HFF-Myc (cell line): ENCODE results near the gene PROM1.

Experiments
- DNase-seq: peaks from one replicate; pipeline ENCODE4 v3.0.0-alpha.2; 2011; ENCODE audit warnings: low read depth; ENCODE audit errors: extremely low read depth
- H3K4me3 ChIP-seq: replicated peaks from 2 replicates; pipeline ENCODE4 v1.5.1; 2011; ENCODE audit warnings: low read depth, mild to moderate bottlenecking, control low read depth, low read length
- TF ChIP-seq, protein P1 (sequence below): IDR thresholded peaks from 2 replicates; pipeline ENCODE4 v1.5.1; 2012; ENCODE audit warnings: mild to moderate bottlenecking, low read depth, low read length, control low read depth; ENCODE audit errors: missing control alignments

The PROM1 gene

DNA sequence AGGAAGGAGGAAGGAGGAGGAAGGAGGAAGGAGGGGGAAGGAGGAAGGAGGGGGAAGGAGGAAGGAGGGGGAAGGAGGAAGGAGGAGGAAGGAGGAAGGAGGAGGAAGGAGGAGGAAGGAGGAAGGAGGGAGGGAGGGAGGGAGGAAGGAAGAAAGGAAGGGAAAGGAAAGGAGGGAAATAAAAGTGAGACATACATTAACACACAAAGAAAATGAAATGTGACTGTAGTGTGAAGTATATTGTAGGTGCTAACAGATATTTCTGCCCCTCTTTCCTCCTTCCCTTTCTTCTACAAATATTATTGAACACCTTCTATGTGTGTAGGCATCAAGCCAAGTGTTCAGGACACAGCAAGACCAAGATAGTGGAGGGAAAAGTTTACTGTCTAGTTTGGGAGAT lies 26.4 kb upstream of the PROM1 start:
- DNase-seq = no peak
- TF ChIP-seq, protein P1, sequence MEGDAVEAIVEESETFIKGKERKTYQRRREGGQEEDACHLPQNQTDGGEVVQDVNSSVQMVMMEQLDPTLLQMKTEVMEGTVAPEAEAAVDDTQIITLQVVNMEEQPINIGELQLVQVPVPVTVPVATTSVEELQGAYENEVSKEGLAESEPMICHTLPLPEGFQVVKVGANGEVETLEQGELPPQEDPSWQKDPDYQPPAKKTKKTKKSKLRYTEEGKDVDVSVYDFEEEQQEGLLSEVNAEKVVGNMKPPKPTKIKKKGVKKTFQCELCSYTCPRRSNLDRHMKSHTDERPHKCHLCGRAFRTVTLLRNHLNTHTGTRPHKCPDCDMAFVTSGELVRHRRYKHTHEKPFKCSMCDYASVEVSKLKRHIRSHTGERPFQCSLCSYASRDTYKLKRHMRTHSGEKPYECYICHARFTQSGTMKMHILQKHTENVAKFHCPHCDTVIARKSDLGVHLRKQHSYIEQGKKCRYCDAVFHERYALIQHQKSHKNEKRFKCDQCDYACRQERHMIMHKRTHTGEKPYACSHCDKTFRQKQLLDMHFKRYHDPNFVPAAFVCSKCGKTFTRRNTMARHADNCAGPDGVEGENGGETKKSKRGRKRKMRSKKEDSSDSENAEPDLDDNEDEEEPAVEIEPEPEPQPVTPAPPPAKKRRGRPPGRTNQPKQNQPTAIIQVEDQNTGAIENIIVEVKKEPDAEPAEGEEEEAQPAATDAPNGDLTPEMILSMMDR = no peak
- H3K4me3 ChIP-seq = no peak overlapping the region

DNA sequence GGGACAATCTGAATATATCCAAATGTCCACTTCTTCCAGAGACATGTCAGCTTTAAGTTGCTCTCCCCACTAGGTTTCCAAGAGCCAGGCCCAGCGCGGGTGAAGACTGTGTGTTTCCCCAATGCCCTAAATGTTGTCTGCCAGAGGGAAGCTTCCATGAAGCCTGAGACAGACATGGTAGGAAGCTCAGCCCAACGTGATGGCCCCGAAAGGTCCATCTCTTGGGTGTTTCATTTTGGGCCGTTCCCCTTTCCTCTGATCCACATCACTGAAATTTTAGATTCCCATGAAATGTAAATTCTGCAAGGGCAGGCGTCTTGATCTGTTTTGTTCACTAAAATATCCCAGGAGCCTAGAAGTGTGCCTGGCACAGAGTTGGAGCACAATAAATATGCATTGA lies 25.4 kb upstream of the PROM1 start:
- H3K4me3 ChIP-seq = no peak overlapping the region
- no peak for DNase-seq
- TF ChIP-seq, protein P1 = no peak

DNA sequence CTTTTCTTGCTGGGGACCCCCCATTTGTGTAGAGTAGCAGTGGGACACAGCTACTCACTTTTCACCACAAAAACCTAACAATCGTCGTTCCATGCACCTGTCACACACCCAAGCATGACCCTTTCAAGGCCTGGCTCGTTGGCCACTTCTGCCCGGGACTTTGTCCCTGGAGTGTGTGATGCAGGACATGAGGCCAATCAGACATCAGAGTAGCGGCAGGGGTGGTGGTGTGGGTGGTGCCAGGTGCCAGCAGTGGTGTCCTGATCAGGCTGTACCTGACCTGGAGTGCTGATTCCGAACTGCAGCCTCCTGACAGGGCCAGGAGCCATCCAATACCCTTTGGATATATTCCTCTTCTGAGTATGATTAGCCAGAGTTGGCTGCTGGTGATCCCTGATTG lies 23.1 kb upstream of the PROM1 start:
- DNase-seq = no peak

DNA sequence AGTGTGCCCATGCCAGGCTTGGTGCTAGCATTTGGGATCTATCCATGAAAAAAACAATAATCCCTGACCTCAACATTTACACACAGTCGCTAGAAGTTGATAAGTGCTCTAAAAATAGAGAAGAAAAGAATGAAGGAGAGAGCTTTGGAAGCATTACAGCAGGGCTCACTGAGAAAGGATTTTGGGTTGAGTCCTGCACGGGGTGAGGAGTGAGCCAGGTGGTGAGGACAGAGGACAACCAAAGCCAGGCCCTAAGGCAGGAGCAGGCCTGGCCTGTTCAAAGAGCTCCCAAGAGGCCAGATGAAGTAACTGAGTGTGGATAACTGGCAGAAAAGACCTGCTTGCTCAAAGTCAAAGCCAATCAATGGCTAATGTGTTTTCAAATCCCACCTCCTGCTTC lies 20.7 kb upstream of the PROM1 start:
- no peak overlapping the region for H3K4me3 ChIP-seq
- no peak for DNase-seq
- TF ChIP-seq, protein P1 = no peak

More for the DNA sequence above, 23.1 kb upstream of the PROM1 start:
- TF ChIP-seq, protein P1 = no peak
- H3K4me3 ChIP-seq = no peak overlapping the region

DNA sequence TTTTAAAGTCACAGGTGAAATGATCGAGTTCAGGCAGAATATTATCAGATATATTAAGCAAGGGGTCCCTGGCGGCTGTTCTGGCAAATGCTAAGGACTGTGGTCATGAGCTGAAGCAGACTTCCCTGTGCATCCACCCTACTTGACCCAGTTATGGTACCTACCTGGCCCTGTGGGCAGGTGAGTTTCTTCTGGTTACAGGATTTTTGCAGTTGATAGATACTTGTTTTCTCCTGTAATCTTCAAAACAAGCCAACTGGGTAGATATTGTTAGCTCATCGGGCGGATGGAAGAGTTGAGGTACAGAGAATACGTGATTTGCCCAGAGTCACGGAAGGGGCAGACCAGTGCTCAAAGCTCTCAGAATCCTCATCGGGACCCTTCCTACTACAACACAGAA lies 18.5 kb upstream of the PROM1 start:
- no peak for DNase-seq
- TF ChIP-seq, protein P1 = no peak
- H3K4me3 ChIP-seq = no peak overlapping the region

DNA sequence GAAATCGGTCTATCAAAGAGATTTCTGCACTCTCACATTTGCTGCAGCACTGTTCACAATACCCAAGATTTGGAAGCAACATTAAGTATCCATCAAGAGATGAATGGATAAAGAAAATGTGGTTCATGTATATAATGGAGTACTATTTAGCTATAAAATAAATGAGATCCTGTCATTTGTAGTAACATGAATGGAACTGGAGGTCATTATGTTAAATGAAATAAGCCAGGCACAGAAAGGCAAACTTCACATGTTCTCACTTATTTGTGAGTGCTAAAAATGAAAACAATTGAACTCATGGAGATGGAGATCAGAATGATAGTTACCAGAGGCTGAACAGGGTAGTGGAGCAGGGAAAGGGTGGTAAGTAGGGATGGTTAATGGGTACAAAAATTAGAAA lies 17.0 kb upstream of the PROM1 start:
- H3K4me3 ChIP-seq = no peak overlapping the region
- TF ChIP-seq, protein P1 = no peak
- no peak for DNase-seq

DNA sequence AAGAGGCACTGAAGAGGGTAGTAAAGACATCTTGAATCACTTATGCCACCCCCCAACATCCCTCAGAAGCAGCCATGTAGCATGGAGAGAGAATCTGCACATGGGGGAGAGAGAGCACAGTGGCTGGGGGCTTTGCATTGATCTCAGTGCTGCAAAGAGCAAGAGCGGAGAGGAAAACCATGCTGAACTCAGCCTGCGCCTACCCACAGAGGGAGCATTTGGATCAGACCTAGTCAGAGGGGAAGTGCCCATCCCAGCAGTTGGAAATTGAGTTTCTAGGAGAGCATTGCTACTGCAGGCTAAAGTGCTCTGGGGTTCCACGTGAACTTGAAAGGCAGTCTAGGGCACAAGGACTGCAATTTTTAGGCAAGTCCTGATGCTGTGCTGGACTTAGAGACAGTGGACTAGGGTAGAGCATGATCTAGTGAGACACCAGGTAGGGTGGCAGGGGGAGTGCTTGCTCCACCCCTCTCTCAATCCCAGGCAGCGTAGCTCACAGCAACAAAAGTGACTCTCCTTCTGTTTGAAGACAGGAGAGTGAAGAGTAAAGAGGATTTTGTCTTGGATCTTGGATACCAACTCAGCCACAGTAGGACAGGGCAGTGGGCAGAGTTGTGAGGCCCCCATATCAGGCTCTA lies 9.0 kb upstream of the PROM1 start:
- TF ChIP-seq, protein P1 = no peak
- DNase-seq = no peak
- H3K4me3 ChIP-seq = no peak overlapping the region
